H9 (cell line): ENCODE measurements around the gene KLHL1. TPM values are rescaled to one million over a fixed set of nuclear protein-coding genes. Genes with fewer than 3 reads are reported as not detected.

ENCODE experiments used
- DNase-seq: peaks from one replicate; pipeline ENCODE4 v3.0.0-alpha.2; 2017
- H2AFZ ChIP-seq: one replicate; pipeline ENCODE4 v1.6.1; 2013; ENCODE audit warnings: mild to moderate bottlenecking, low read length, control low read depth, moderate library complexity
- H2AK5ac ChIP-seq: 2 replicates; pipeline ENCODE4 v1.6.1; 2013; ENCODE audit warnings: low read length, control low read depth, mixed read lengths; ENCODE audit not compliant: insufficient read length
- H2BK120ac ChIP-seq: one replicate; pipeline ENCODE4 v1.6.1; 2013; ENCODE audit warnings: low read depth, mild to moderate bottlenecking, low read length, control low read depth, inconsistent platforms; ENCODE audit not compliant: poor library complexity, severe bottlenecking
- H2BK12ac ChIP-seq: 2 replicates; pipeline ENCODE4 v1.6.1; 2013; ENCODE audit warnings: low read length, control low read depth, mixed read lengths, low read depth; ENCODE audit not compliant: insufficient read length
- H2BK15ac ChIP-seq: 2 replicates; pipeline ENCODE4 v1.6.1; 2013; ENCODE audit warnings: low read depth, low read length, control low read depth
- H2BK20ac ChIP-seq: one replicate; pipeline ENCODE4 v1.6.1; 2013; ENCODE audit warnings: low read depth, mild to moderate bottlenecking, low read length, control low read depth, inconsistent platforms; ENCODE audit not compliant: poor library complexity, severe bottlenecking
- H2BK5ac ChIP-seq: 2 replicates; pipeline ENCODE4 v1.6.1; 2013; ENCODE audit warnings: low read length, control low read depth, mixed read lengths; ENCODE audit not compliant: insufficient read length
- H3K14ac ChIP-seq: 2 replicates; pipeline ENCODE4 v1.6.1; 2013; ENCODE audit warnings: low read length, control low read depth; ENCODE audit not compliant: insufficient read depth
- H3K18ac ChIP-seq: 2 replicates; pipeline ENCODE4 v1.6.1; 2013; ENCODE audit warnings: low read depth, mild to moderate bottlenecking, mixed read lengths, low read length, control low read depth; ENCODE audit not compliant: insufficient read length
- H3K23ac ChIP-seq: 2 replicates; pipeline ENCODE4 v1.6.1; 2013; ENCODE audit warnings: low read length, control low read depth, mixed read lengths, low read depth; ENCODE audit not compliant: insufficient read length
- H3K23me2 ChIP-seq: 2 replicates; pipeline ENCODE4 v1.6.1; 2013; ENCODE audit warnings: low read depth, mild to moderate bottlenecking, mixed read lengths, low read length, control low read depth; ENCODE audit not compliant: insufficient read length, poor library complexity, severe bottlenecking
- H3K27ac ChIP-seq: 2 replicates; pipeline ENCODE4 v1.5.1; 2013; ENCODE audit warnings: low read length, control low read depth, mixed read lengths, low read depth; ENCODE audit not compliant: insufficient read length
- H3K27me3 ChIP-seq: 2 replicates; pipeline ENCODE4 v1.6.1; 2013; ENCODE audit warnings: low read length, control low read depth, inconsistent platforms; ENCODE audit not compliant: insufficient read depth
- H3K4ac ChIP-seq: 2 replicates; pipeline ENCODE4 v1.6.1; 2013; ENCODE audit warnings: low read depth, mild to moderate bottlenecking, control low read depth, inconsistent platforms, low read length, moderate library complexity
- H3K4me1 ChIP-seq: 2 replicates; pipeline ENCODE4 v1.6.1; 2013; ENCODE audit warnings: low read length, control low read depth, inconsistent platforms; ENCODE audit not compliant: insufficient read depth
- H3K4me2 ChIP-seq: 2 replicates; pipeline ENCODE4 v1.6.1; 2013; ENCODE audit warnings: low read length, control low read depth, mixed read lengths; ENCODE audit not compliant: insufficient read length, insufficient read depth
- H3K56ac ChIP-seq: 2 replicates; pipeline ENCODE4 v1.6.1; 2013; ENCODE audit warnings: low read depth, mild to moderate bottlenecking, mixed read lengths, low read length, control low read depth; ENCODE audit not compliant: insufficient read length
- H3K79me1 ChIP-seq: 2 replicates; pipeline ENCODE4 v1.6.1; 2013; ENCODE audit warnings: low read depth, mild to moderate bottlenecking, moderate library complexity, low read length, control low read depth, inconsistent platforms; ENCODE audit not compliant: insufficient read depth, poor library complexity, severe bottlenecking
- H3K79me2 ChIP-seq: 2 replicates; pipeline ENCODE4 v1.6.1; 2013; ENCODE audit warnings: low read length, control low read depth, inconsistent platforms; ENCODE audit not compliant: insufficient read depth
- H3K9ac ChIP-seq: 2 replicates; pipeline ENCODE4 v1.6.1; 2013; ENCODE audit warnings: low read length, control low read depth, mixed read lengths; ENCODE audit not compliant: insufficient read length; ENCODE audit errors: extremely low read depth
- H3K9me3 ChIP-seq: one replicate; pipeline ENCODE4 v1.6.1; 2013; ENCODE audit warnings: low read depth, low read length, inconsistent platforms; ENCODE audit not compliant: control insufficient read depth
- H3T11ph ChIP-seq: one replicate; pipeline ENCODE4 v1.6.1; 2013; ENCODE audit warnings: mild to moderate bottlenecking, low read length, control low read depth, inconsistent platforms
- H4K20me1 ChIP-seq: one replicate; pipeline ENCODE4 v1.6.1; 2013; ENCODE audit not compliant: control insufficient read depth, insufficient read length, insufficient read depth
- H4K5ac ChIP-seq: 2 replicates; pipeline ENCODE4 v1.6.1; 2013; ENCODE audit warnings: low read depth, mild to moderate bottlenecking, mixed read lengths, low read length, control low read depth; ENCODE audit not compliant: insufficient read length
- H4K8ac ChIP-seq: replicated peaks from 2 replicates; pipeline ENCODE4 v1.6.1; 2013; ENCODE audit warnings: low read length, control low read depth, mixed read lengths, low read depth; ENCODE audit not compliant: insufficient read length
- H4K91ac ChIP-seq: 2 replicates; pipeline ENCODE4 v1.6.1; 2013; ENCODE audit warnings: low read depth, mild to moderate bottlenecking, moderate library complexity, mixed read lengths, low read length, control low read depth; ENCODE audit not compliant: insufficient read length
- H3K27ac Mint-ChIP-seq, 3 experiments: 2 replicates in 2 of 3; 3 replicates in 1 of 3; pipeline ENCODE4 v1.8.0; 2020 to 2021; ENCODE audit warnings: mixed read lengths in 3 of 3, mild to moderate bottlenecking in 1 of 3, moderate library complexity in 1 of 3
- H3K27me3 Mint-ChIP-seq: 2 replicates; pipeline ENCODE4 v1.8.0; 2021; ENCODE audit warnings: low read depth, mild to moderate bottlenecking, moderate library complexity, mixed read lengths
- H3K36me3 Mint-ChIP-seq, 3 experiments: 2 replicates in 2 of 3; 3 replicates in 1 of 3; pipeline ENCODE4 v1.8.0; 2020 to 2021; ENCODE audit warnings: low read depth in 3 of 3, mixed read lengths in 3 of 3; ENCODE audit not compliant: insufficient read depth in 1 of 3
- H3K4me1 Mint-ChIP-seq, 2 experiments: 2 replicates each; pipeline ENCODE4 v1.8.0; 2020; ENCODE audit warnings: mixed read lengths in 2 of 2
- H3K4me3 Mint-ChIP-seq, 2 experiments: 2 replicates in 1 of 2; 3 replicates in 1 of 2; pipeline ENCODE4 v1.8.0; 2020 to 2021; ENCODE audit warnings: mild to moderate bottlenecking in 2 of 2, mixed read lengths in 2 of 2, moderate library complexity in 1 of 2
- H3K9me3 Mint-ChIP-seq, 2 experiments: 2 replicates in 1 of 2; 3 replicates in 1 of 2; pipeline ENCODE4 v1.8.0; 2020; ENCODE audit warnings: mild to moderate bottlenecking in 2 of 2, mixed read lengths in 2 of 2, moderate library complexity in 1 of 2
- WGBS: extraction: QIAGEN DNeasy Blood & Tissue Kit; methylation state at CpG from one replicate; pipeline ENCODE4 v1.1.7; 2013; ENCODE audit warnings: missing lambda C conversion rate, low lambda C conversion rate, mixed read lengths; ENCODE audit not compliant: insufficient read length; ENCODE audit errors: extremely low coverage; 5-methylcytosine and 5-hydroxymethylcytosine counted together
- total RNA-seq: library from RNA; stranded (reverse); gene quantifications from 2 replicates; pipeline ENCODE4 v1.2.1, GENCODE V29; 2021
- TF ChIP-seq, protein P1 (sequence below): fragments of 200-600 bp; sonication (generic); conservative IDR thresholded peaks from 3 replicates; pipeline ENCODE4 v1.8.0; 2021; ENCODE audit warnings: antibody characterized with exemption, mild to moderate bottlenecking

KLHL1 gene
- total RNA-seq, 1 experiment from 2014 or later, result not detected

DNA sequence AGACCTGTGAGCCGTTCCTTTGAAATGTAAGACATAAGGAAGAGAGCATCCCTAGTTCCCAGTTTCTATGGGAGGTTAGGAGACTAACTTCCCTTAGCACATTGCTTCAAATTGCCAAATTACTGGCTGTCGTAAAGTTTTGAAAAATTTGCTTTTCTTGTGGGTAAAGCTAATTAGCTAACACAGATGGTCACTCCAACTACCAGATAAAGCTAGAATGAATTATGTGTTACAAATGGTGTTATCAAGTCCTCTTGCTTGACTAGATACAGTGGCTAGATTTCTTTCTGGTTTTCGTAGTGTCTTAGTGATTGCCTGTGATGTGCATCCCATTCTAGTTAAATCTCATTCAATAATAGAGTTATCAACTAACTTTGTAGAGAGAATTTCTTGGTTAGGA is 417.3 kb downstream of the KLHL1 start:
- Histone ChIP-seq H2BK5ac (no peak overlapping the region), H2BK12ac (no peak overlapping the region), H3K4ac (no peak overlapping the region), H3K4me1 (no peaks in the 10 kb centered on the region), H3K23me2 (no peaks in the 10 kb centered on the region), H2BK20ac (no peak overlapping the region), H2BK15ac (no peak overlapping the region), H3K9ac (no peak overlapping the region), H4K91ac (no peak overlapping the region), H3K9me3 (no peaks in the 10 kb centered on the region), H4K20me1 (no peaks in the 10 kb centered on the region), H3K27ac (no peak overlapping the region), H3K23ac (no peak overlapping the region), H3K27me3 (no peaks in the 10 kb centered on the region), H4K8ac (no peak overlapping the region), H2AFZ (no peak overlapping the region), H3T11ph (no peak overlapping the region), H2BK120ac (no peak overlapping the region), H3K79me2 (no peaks in the 10 kb centered on the region), H2AK5ac (no peak overlapping the region), H3K56ac (no peak overlapping the region), H3K79me1 (no peaks in the 10 kb centered on the region), H4K5ac (no peak overlapping the region), H3K4me2 (no peak overlapping the region), H3K18ac (no peak overlapping the region), H3K14ac (no peak overlapping the region)
- Mint-ChIP-seq H3K9me3 (no peaks in the 10 kb centered on the region), H3K4me3 (no peak overlapping the region), H3K36me3 (no peaks in the 10 kb centered on the region), H3K4me1 (peaks cover 3 to 13% of the 10 kb centered on the region in 2 experiments; a peak in 3 of 4 replicates), H3K27me3 (no peaks in the 10 kb centered on the region), H3K27ac (no peak overlapping the region)
- no CpG with 5 or more reads among the region's 3 CpGs for WGBS
- no peak for DNase-seq
- TF ChIP-seq, protein P1, sequence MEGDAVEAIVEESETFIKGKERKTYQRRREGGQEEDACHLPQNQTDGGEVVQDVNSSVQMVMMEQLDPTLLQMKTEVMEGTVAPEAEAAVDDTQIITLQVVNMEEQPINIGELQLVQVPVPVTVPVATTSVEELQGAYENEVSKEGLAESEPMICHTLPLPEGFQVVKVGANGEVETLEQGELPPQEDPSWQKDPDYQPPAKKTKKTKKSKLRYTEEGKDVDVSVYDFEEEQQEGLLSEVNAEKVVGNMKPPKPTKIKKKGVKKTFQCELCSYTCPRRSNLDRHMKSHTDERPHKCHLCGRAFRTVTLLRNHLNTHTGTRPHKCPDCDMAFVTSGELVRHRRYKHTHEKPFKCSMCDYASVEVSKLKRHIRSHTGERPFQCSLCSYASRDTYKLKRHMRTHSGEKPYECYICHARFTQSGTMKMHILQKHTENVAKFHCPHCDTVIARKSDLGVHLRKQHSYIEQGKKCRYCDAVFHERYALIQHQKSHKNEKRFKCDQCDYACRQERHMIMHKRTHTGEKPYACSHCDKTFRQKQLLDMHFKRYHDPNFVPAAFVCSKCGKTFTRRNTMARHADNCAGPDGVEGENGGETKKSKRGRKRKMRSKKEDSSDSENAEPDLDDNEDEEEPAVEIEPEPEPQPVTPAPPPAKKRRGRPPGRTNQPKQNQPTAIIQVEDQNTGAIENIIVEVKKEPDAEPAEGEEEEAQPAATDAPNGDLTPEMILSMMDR, result no peak
